Stimulated activated CD4-positive, alpha-beta T cell treated with anti-CD3 and anti-CD28 coated beads, Interleukin-1b, Interleukin-23, amount 100 ng/mL, for 1 hour (primary cell): ENCODE measurements around the gene MBD4.
"Not testable (repeated sequence)": the region's sequence is repeated elsewhere in the genome, so short reads cannot be mapped to it uniquely, and the experiment has no call there.

Experiments used
- DNase-seq, 2 donors: peaks; one replicate each; pipeline ENCODE4 v3.0.0-alpha.2; 2020; ENCODE audit warnings: low read depth in 2 of 2

Gene MBD4

GRCh38 chr3:129439817-129440617, at the start of gene MBD4, which contains the start of gene IFT122:
MBD4 (minus strand) TSS chr3:129439948; CDS start chr3:129439833, 115 bp downstream.
IFT122 (plus strand) TSS chr3:129440224; CDS start chr3:129440331, 107 bp downstream.
- DNase-seq: peak; percentile 95

GRCh38 chr3:129489258-129489657, 49.5 kb upstream of the MBD4 start:
- DNase-seq: not testable (repeated sequence)

- DNase-seq: not testable (repeated sequence)
Observed at GRCh38 chr3:129487868-129488335, 48.2 kb upstream of the MBD4 start.

- no peak for DNase-seq
Observed at GRCh38 chr3:129487183-129487867, 47.6 kb upstream of the MBD4 start.

GRCh38 chr3:129486664-129487035, 46.9 kb upstream of the MBD4 start:
- DNase-seq: no peak

- no peak for DNase-seq
Observed at GRCh38 chr3:129485721-129486663, 46.2 kb upstream of the MBD4 start.

- DNase-seq: not testable (repeated sequence)
Observed at GRCh38 chr3:129485146-129485545, 45.4 kb upstream of the MBD4 start.

GRCh38 chr3:129483870-129484269, 44.1 kb upstream of the MBD4 start:
- DNase-seq: no peak

GRCh38 chr3:129482721-129483120, 43.0 kb upstream of the MBD4 start:
- DNase-seq: no peak

GRCh38 chr3:129481766-129482332, 42.1 kb upstream of the MBD4 start:
- DNase-seq: no peak

GRCh38 chr3:129481225-129481765, 41.5 kb upstream of the MBD4 start:
- not testable (repeated sequence) for DNase-seq

GRCh38 chr3:129476586-129476985, 36.8 kb upstream of the MBD4 start:
- DNase-seq: no peak

- DNase-seq: no peak
Observed at GRCh38 chr3:129475863-129476262, 36.1 kb upstream of the MBD4 start.

GRCh38 chr3:129474984-129475804, 35.4 kb upstream of the MBD4 start:
- DNase-seq: no peak

GRCh38 chr3:129473769-129474152, 34.0 kb upstream of the MBD4 start:
- no peak for DNase-seq

GRCh38 chr3:129473067-129473768, 33.5 kb upstream of the MBD4 start:
- no peak for DNase-seq

- no peak for DNase-seq
Observed at GRCh38 chr3:129470861-129471260, 31.1 kb upstream of the MBD4 start.

- DNase-seq: no peak
Observed at GRCh38 chr3:129469026-129469425, 29.3 kb upstream of the MBD4 start.

- DNase-seq: no peak
Observed at GRCh38 chr3:129467932-129468331, 28.2 kb upstream of the MBD4 start.

GRCh38 chr3:129463716-129464115, 24.0 kb upstream of the MBD4 start:
- DNase-seq: no peak
